ENCODE results near the gene EOLA1.
"Not testable (repeated sequence)": the region's sequence is repeated elsewhere in the genome, so short reads cannot be mapped to it uniquely, and the experiment has no call there.

DNA sequence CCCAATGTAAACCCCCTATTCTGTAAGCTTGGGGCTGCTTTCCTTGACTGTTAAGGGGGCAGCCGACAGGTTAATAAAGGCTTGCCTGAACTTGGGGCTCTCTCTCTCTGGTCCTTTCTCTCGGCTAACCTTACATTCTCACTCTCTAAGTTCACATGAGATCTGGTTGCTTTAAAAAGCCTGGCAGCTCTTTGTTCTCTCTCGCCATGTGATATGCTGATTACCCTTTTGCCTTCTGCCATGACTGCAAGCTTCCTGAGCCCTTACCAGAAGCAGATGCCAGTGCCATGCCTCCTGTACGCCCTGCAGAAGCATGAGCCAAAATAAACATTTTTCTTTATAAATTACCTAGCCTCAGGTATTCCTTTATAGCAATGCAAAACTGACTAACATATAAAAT is 14.4 kb downstream of the EOLA1 start:
- TF ChIP-seq, protein P1, sequence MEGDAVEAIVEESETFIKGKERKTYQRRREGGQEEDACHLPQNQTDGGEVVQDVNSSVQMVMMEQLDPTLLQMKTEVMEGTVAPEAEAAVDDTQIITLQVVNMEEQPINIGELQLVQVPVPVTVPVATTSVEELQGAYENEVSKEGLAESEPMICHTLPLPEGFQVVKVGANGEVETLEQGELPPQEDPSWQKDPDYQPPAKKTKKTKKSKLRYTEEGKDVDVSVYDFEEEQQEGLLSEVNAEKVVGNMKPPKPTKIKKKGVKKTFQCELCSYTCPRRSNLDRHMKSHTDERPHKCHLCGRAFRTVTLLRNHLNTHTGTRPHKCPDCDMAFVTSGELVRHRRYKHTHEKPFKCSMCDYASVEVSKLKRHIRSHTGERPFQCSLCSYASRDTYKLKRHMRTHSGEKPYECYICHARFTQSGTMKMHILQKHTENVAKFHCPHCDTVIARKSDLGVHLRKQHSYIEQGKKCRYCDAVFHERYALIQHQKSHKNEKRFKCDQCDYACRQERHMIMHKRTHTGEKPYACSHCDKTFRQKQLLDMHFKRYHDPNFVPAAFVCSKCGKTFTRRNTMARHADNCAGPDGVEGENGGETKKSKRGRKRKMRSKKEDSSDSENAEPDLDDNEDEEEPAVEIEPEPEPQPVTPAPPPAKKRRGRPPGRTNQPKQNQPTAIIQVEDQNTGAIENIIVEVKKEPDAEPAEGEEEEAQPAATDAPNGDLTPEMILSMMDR (IDR thresholded peaks at IDR 0.05), result not testable (repeated sequence)
- TF ChIP-seq POLR2A (IDR thresholded peaks at IDR 0.05), result not testable (repeated sequence)
